ENCODE measurements around the gene NCAM2.

Gene NCAM2

GRCh38 chr21:21029164-21029563, 31.0 kb downstream of the NCAM2 start:
- Histone ChIP-seq H3K4me3 (ENCODE audit: low read depth in 1 of 2, low read length in 2 of 2) (no peak overlapping the region), H3K9ac (ENCODE audit: low read length) (no peak overlapping the region), H3K9me3 (ENCODE audit: low read length) (no peaks in the 10 kb centered on the region), H3K27me3 (ENCODE audit: control insufficient read depth in 1 of 2, insufficient read depth in 2 of 2, low read length in 2 of 2) (no peaks in the 10 kb centered on the region), H3K27ac (ENCODE audit: low read depth, low read length) (no peak overlapping the region), H3K4me1 (ENCODE audit: insufficient read depth, low read length) (no peaks in the 10 kb centered on the region), H3K36me3 (ENCODE audit: insufficient read depth, low read length) (no peaks in the 10 kb centered on the region)

GRCh38 chr21:21030311-21030710, 32.1 kb downstream of the NCAM2 start:
- Histone ChIP-seq H3K27me3 (ENCODE audit: control insufficient read depth in 1 of 2, insufficient read depth in 2 of 2, low read length in 2 of 2) (no peaks in the 10 kb centered on the region), H3K36me3 (ENCODE audit: insufficient read depth, low read length) (no peaks in the 10 kb centered on the region), H3K9me3 (ENCODE audit: low read length) (no peaks in the 10 kb centered on the region), H3K4me1 (ENCODE audit: insufficient read depth, low read length) (no peaks in the 10 kb centered on the region), H3K9ac (ENCODE audit: low read length) (no peak overlapping the region), H3K27ac (ENCODE audit: low read depth, low read length) (no peak overlapping the region), H3K4me3 (ENCODE audit: low read depth in 1 of 2, low read length in 2 of 2) (no peak overlapping the region)

GRCh38 chr21:21034036-21034435, 35.8 kb downstream of the NCAM2 start:
- Histone ChIP-seq H3K9ac (ENCODE audit: low read length) (no peak overlapping the region), H3K4me3 (ENCODE audit: low read depth in 1 of 2, low read length in 2 of 2) (no peak overlapping the region)

GRCh38 chr21:21039624-21040170, 41.5 kb downstream of the NCAM2 start:
- Histone ChIP-seq H3K9me3 (ENCODE audit: low read length) (no peaks in the 10 kb centered on the region), H3K27me3 (ENCODE audit: control insufficient read depth in 1 of 2, insufficient read depth in 2 of 2, low read length in 2 of 2) (no peaks in the 10 kb centered on the region), H3K4me1 (ENCODE audit: insufficient read depth, low read length) (no peaks in the 10 kb centered on the region), H3K36me3 (ENCODE audit: insufficient read depth, low read length) (no peaks in the 10 kb centered on the region), H3K4me3 (ENCODE audit: low read depth in 1 of 2, low read length in 2 of 2) (no peak overlapping the region), H3K27ac (ENCODE audit: low read depth, low read length) (no peak overlapping the region), H3K9ac (ENCODE audit: low read length) (no peak overlapping the region)

More at GRCh38 chr21:21034036-21034435, 35.8 kb downstream of the NCAM2 start:
- H3K27me3 ChIP-seq (ENCODE audit: control insufficient read depth in 1 of 2, insufficient read depth in 2 of 2, low read length in 2 of 2), result no peaks in the 10 kb centered on the region
- H3K36me3 ChIP-seq (ENCODE audit: insufficient read depth, low read length), result no peaks in the 10 kb centered on the region
- H3K27ac ChIP-seq (ENCODE audit: low read depth, low read length), result no peak overlapping the region
- H3K4me1 ChIP-seq (ENCODE audit: insufficient read depth, low read length), result no peaks in the 10 kb centered on the region
- H3K9me3 ChIP-seq (ENCODE audit: low read length), result no peaks in the 10 kb centered on the region

GRCh38 chr21:21045518-21045917, 47.3 kb downstream of the NCAM2 start:
- H3K4me3 ChIP-seq (ENCODE audit: low read depth in 1 of 2, low read length in 2 of 2), result no peak overlapping the region
- H3K9ac ChIP-seq (ENCODE audit: low read length), result no peak overlapping the region
- H3K27me3 ChIP-seq (ENCODE audit: control insufficient read depth in 1 of 2, insufficient read depth in 2 of 2, low read length in 2 of 2), result no peaks in the 10 kb centered on the region
- no peaks in the 10 kb centered on the region for H3K4me1 ChIP-seq (ENCODE audit: insufficient read depth, low read length)
- H3K36me3 ChIP-seq (ENCODE audit: insufficient read depth, low read length), result no peaks in the 10 kb centered on the region
- H3K9me3 ChIP-seq (ENCODE audit: low read length), result no peaks in the 10 kb centered on the region
- no peak overlapping the region for H3K27ac ChIP-seq (ENCODE audit: low read depth, low read length)

GRCh38 chr21:21046063-21046462, 47.9 kb downstream of the NCAM2 start:
- Histone ChIP-seq H3K9ac (ENCODE audit: low read length) (no peak overlapping the region), H3K9me3 (ENCODE audit: low read length) (no peaks in the 10 kb centered on the region), H3K4me3 (ENCODE audit: low read depth in 1 of 2, low read length in 2 of 2) (no peak overlapping the region), H3K36me3 (ENCODE audit: insufficient read depth, low read length) (no peaks in the 10 kb centered on the region), H3K27me3 (ENCODE audit: control insufficient read depth in 1 of 2, insufficient read depth in 2 of 2, low read length in 2 of 2) (no peaks in the 10 kb centered on the region), H3K27ac (ENCODE audit: low read depth, low read length) (no peak overlapping the region), H3K4me1 (ENCODE audit: insufficient read depth, low read length) (no peaks in the 10 kb centered on the region)

- Histone ChIP-seq H3K4me3 (ENCODE audit: low read depth in 1 of 2, low read length in 2 of 2) (no peak overlapping the region), H3K36me3 (ENCODE audit: insufficient read depth, low read length) (no peaks in the 10 kb centered on the region), H3K9ac (ENCODE audit: low read length) (no peak overlapping the region), H3K9me3 (ENCODE audit: low read length) (no peaks in the 10 kb centered on the region), H3K27ac (ENCODE audit: low read depth, low read length) (no peak overlapping the region), H3K4me1 (ENCODE audit: insufficient read depth, low read length) (no peaks in the 10 kb centered on the region), H3K27me3 (ENCODE audit: control insufficient read depth in 1 of 2, insufficient read depth in 2 of 2, low read length in 2 of 2) (no peaks in the 10 kb centered on the region)
Observed at GRCh38 chr21:21051109-21052055, 53.2 kb downstream of the NCAM2 start.

- no peaks in the 10 kb centered on the region for H3K27me3 ChIP-seq (ENCODE audit: control insufficient read depth in 1 of 2, insufficient read depth in 2 of 2, low read length in 2 of 2)
Observed at GRCh38 chr21:21052672-21053071, 54.5 kb downstream of the NCAM2 start.

GRCh38 chr21:21057349-21058062, 59.3 kb downstream of the NCAM2 start:
- Histone ChIP-seq H3K4me3 (ENCODE audit: low read depth in 1 of 2, low read length in 2 of 2) (no peak overlapping the region), H3K9me3 (ENCODE audit: low read length) (no peaks in the 10 kb centered on the region), H3K27me3 (ENCODE audit: control insufficient read depth in 1 of 2, insufficient read depth in 2 of 2, low read length in 2 of 2) (no peaks in the 10 kb centered on the region), H3K27ac (ENCODE audit: low read depth, low read length) (no peak overlapping the region), H3K4me1 (ENCODE audit: insufficient read depth, low read length) (no peaks in the 10 kb centered on the region), H3K9ac (ENCODE audit: low read length) (no peak overlapping the region), H3K36me3 (ENCODE audit: insufficient read depth, low read length) (no peaks in the 10 kb centered on the region)

More at GRCh38 chr21:21052672-21053071, 54.5 kb downstream of the NCAM2 start:
- no peak overlapping the region for H3K9ac ChIP-seq (ENCODE audit: low read length)
- H3K4me1 ChIP-seq (ENCODE audit: insufficient read depth, low read length), result no peaks in the 10 kb centered on the region
- no peak overlapping the region for H3K4me3 ChIP-seq (ENCODE audit: low read depth in 1 of 2, low read length in 2 of 2)
- no peaks in the 10 kb centered on the region for H3K36me3 ChIP-seq (ENCODE audit: insufficient read depth, low read length)
- H3K9me3 ChIP-seq (ENCODE audit: low read length), result no peaks in the 10 kb centered on the region
- no peak overlapping the region for H3K27ac ChIP-seq (ENCODE audit: low read depth, low read length)

- Histone ChIP-seq H3K9ac (ENCODE audit: low read length) (no peak overlapping the region), H3K27me3 (ENCODE audit: control insufficient read depth in 1 of 2, insufficient read depth in 2 of 2, low read length in 2 of 2) (no peaks in the 10 kb centered on the region), H3K27ac (ENCODE audit: low read depth, low read length) (no peak overlapping the region), H3K36me3 (ENCODE audit: insufficient read depth, low read length) (no peaks in the 10 kb centered on the region), H3K4me3 (ENCODE audit: low read depth in 1 of 2, low read length in 2 of 2) (no peak overlapping the region), H3K4me1 (ENCODE audit: insufficient read depth, low read length) (no peaks in the 10 kb centered on the region), H3K9me3 (ENCODE audit: low read length) (no peaks in the 10 kb centered on the region)
Observed at GRCh38 chr21:21063828-21064227, 65.6 kb downstream of the NCAM2 start.

- no peaks in the 10 kb centered on the region for H3K36me3 ChIP-seq (ENCODE audit: insufficient read depth, low read length)
- no peaks in the 10 kb centered on the region for H3K27me3 ChIP-seq (ENCODE audit: control insufficient read depth in 1 of 2, insufficient read depth in 2 of 2, low read length in 2 of 2)
- H3K4me1 ChIP-seq (ENCODE audit: insufficient read depth, low read length), result no peaks in the 10 kb centered on the region
- H3K27ac ChIP-seq (ENCODE audit: low read depth, low read length), result no peak overlapping the region
- no peaks in the 10 kb centered on the region for H3K9me3 ChIP-seq (ENCODE audit: low read length)
- H3K9ac ChIP-seq (ENCODE audit: low read length), result no peak overlapping the region
- no peak overlapping the region for H3K4me3 ChIP-seq (ENCODE audit: low read depth in 1 of 2, low read length in 2 of 2)
Observed at GRCh38 chr21:21064353-21064752, 66.1 kb downstream of the NCAM2 start.
